Colonic mucosa (tissue), 4 donors: ENCODE results near the gene STON2. TPM values are rescaled to one million over a fixed set of nuclear protein-coding genes. Genes with fewer than 3 reads are reported as not detected.

ENCODE experiments used
- DNase-seq: peaks from one replicate; pipeline ENCODE4 v3.0.0-alpha.2; 2020
- H3K27ac ChIP-seq: fragments of 200-600 bp; one replicate; pipeline ENCODE4 v1.8.0; 2021
- H3K27me3 ChIP-seq: fragments of 200-600 bp; one replicate; pipeline ENCODE4 v1.8.0; 2021
- H3K36me3 ChIP-seq: fragments of 200-600 bp; one replicate; pipeline ENCODE4 v1.8.0; 2021
- H3K4me1 ChIP-seq: fragments of 200-600 bp; one replicate; pipeline ENCODE4 v1.8.0; 2021; ENCODE audit warnings: mild to moderate bottlenecking
- H3K4me3 ChIP-seq: fragments of 200-600 bp; one replicate; pipeline ENCODE4 v1.8.0; 2021
- H3K9ac ChIP-seq, 2 donors: one replicate each; pipeline ENCODE4 v1.7.0; 2013; ENCODE audit warnings: control low read depth in 2 of 2, low read depth in 2 of 2, low read length in 2 of 2
- H3K9me3 ChIP-seq: fragments of 200-600 bp; one replicate; pipeline ENCODE4 v1.8.0; 2021
- CTCF ChIP-seq: fragments of 200-600 bp; IDR thresholded peaks from one replicate; pipeline ENCODE4 v1.8.0; 2022; ENCODE audit warnings: antibody characterized with exemption, mild to moderate bottlenecking
- intact Hi-C: fragments of 100-400 bp; cut with DNase I; formaldehyde crosslinking; loops from one replicate; pipeline ENCODE4 v1.14.1; 2022
- total RNA-seq, 2 donors: library from RNA; stranded (reverse); fragmentation: NEBNext Ultra II Directional in 1 of 2; extraction: Animal tissue kit (Norgen Biotek cat#: 25700) in 1 of 2; gene quantifications; one replicate each; pipeline ENCODE4 v1.2.1, GENCODE V29; 2021
- donor health status: healthy.
- donor health status: DM: no; HTN: no; CAD: no.
- donor health status: DM: no; HTN: no; CAD: no.

Gene STON2
- total RNA-seq, 2 donors from 2014 or later: 12.7 to 15.1 TPM

DNA sequence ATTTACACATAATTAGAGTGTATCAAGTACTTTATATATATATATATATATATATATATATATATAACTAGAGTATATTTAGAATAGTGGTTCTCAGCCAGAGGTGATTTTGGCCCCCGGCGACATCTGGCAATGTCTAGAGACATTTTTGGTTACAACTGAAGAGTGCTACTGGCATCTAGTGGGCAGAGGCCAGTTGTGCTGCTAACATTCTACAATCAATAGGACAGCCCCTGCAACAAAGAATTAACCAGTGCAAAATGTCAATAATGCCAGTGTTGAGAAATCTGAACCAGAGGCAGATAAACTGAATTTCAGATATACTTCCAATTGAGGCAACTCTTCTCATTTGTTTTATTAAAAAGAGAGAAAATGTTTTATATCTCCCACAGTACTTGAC lies 188.3 kb downstream of the STON2 start:
- Histone ChIP-seq H3K27me3 (no peaks in the 10 kb centered on the region), H3K27ac (no peak overlapping the region), H3K4me3 (no peak overlapping the region), H3K9ac (no peak overlapping the region), H3K9me3 (no peaks in the 10 kb centered on the region), H3K36me3 (peaks cover 7% of the 10 kb centered on the region), H3K4me1 (no peaks in the 10 kb centered on the region)
- intact Hi-C loops: no loop called here
- no peak for TF ChIP-seq CTCF
- DNase-seq: no peak

Other genes starting within 250 kb of the STON2 start
- gene GTF2A1, start 179.4 kb downstream of the STON2 start, total RNA-seq: 10 to 100 TPM; 21.6 to 26.6 TPM
- 100 to 1,000 TPM in 1 of 2 donors, 10 to 100 TPM in 1; 91.2 to 121 TPM for gene SEL1L, start 133.5 kb upstream of the STON2 start, total RNA-seq